ENCODE data around the gene UBAC2. TPM values are rescaled to one million over a fixed set of nuclear protein-coding genes. Genes with fewer than 3 reads are reported as not detected.

The UBAC2 gene
- total RNA-seq, 1 donor from 2014 or later, result 36.3 TPM

- peak; percentile 52 for DNase-seq
- intact Hi-C loops (cut with micrococcal nuclease), result no loop called here
Observed at GRCh38 chr13:99356262-99357091, 155.8 kb downstream of the UBAC2 start.

GRCh38 chr13:99357131-99357596, 156.5 kb downstream of the UBAC2 start:
- DNase-seq (no peak), ATAC-seq (no peak)
- intact Hi-C loops (cut with micrococcal nuclease), result no loop called here

More at GRCh38 chr13:99356262-99357091, 155.8 kb downstream of the UBAC2 start:
- ATAC-seq, result peak; percentile 70

GRCh38 chr13:99357941-99358340, 157.3 kb downstream of the UBAC2 start:
- ATAC-seq, result no peak
- no peak for DNase-seq
- intact Hi-C loops (cut with micrococcal nuclease), result no loop called here

- ATAC-seq (no peak), DNase-seq (no peak)
- intact Hi-C loops (cut with micrococcal nuclease), result no loop called here
Observed at GRCh38 chr13:99359528-99359927, 158.9 kb downstream of the UBAC2 start.

- ATAC-seq (no peak), DNase-seq (no peak)
- intact Hi-C loops (cut with micrococcal nuclease), result no loop called here
Observed at GRCh38 chr13:99360696-99361095, 160.0 kb downstream of the UBAC2 start.

- intact Hi-C loops (cut with micrococcal nuclease), result no loop called here
Observed at GRCh38 chr13:99361197-99361596, 160.5 kb downstream of the UBAC2 start.

GRCh38 chr13:99362362-99362761, 161.7 kb downstream of the UBAC2 start:
- intact Hi-C loops (cut with micrococcal nuclease), result no loop called here
- DNase-seq (no peak), ATAC-seq (no peak)

More at GRCh38 chr13:99361197-99361596, 160.5 kb downstream of the UBAC2 start:
- no peak for ATAC-seq
- DNase-seq, result no peak

GRCh38 chr13:99363391-99363790, 162.7 kb downstream of the UBAC2 start:
- DNase-seq (no peak), ATAC-seq (peak; percentile 34)
- intact Hi-C loops (cut with micrococcal nuclease), result no loop called here

GRCh38 chr13:99363949-99364348, 163.3 kb downstream of the UBAC2 start:
- ATAC-seq, result no peak
- intact Hi-C loops (cut with micrococcal nuclease), result no loop called here
- DNase-seq, result no peak

GRCh38 chr13:99366075-99366987, 165.7 kb downstream of the UBAC2 start:
- ATAC-seq (no peak), DNase-seq (no peak)
- intact Hi-C loops (cut with micrococcal nuclease), result no loop called here

- DNase-seq, result no peak
- ATAC-seq, result peak; percentile 95
- intact Hi-C loops (cut with micrococcal nuclease), result no loop called here
Observed at GRCh38 chr13:99367106-99367616, 166.5 kb downstream of the UBAC2 start.

- intact Hi-C loops (cut with micrococcal nuclease), result no loop called here
- ATAC-seq, result no peak
- DNase-seq, result no peak
Observed at GRCh38 chr13:99367663-99368448, 167.2 kb downstream of the UBAC2 start.

GRCh38 chr13:99370481-99371275, 170.0 kb downstream of the UBAC2 start:
- ATAC-seq, result no peak
- intact Hi-C loops (cut with micrococcal nuclease), result no loop called here
- no peak for DNase-seq

GRCh38 chr13:99371956-99372355, 171.3 kb downstream of the UBAC2 start:
- ATAC-seq (no peak), DNase-seq (no peak)
- intact Hi-C loops (cut with micrococcal nuclease), result no loop called here

GRCh38 chr13:99373436-99373835, 172.8 kb downstream of the UBAC2 start:
- intact Hi-C loops (cut with micrococcal nuclease), result no loop called here
- DNase-seq, result no peak
- no peak for ATAC-seq

- intact Hi-C loops (cut with micrococcal nuclease), result no loop called here
- DNase-seq (no peak), ATAC-seq (no peak)
Observed at GRCh38 chr13:99374169-99374991, 173.7 kb downstream of the UBAC2 start.

GRCh38 chr13:99374994-99375737, 174.5 kb downstream of the UBAC2 start:
- peak; percentile 31 for ATAC-seq
- DNase-seq, result no peak
- intact Hi-C loops (cut with micrococcal nuclease), result no loop called here

Data from left ventricle myocardium superior (tissue), 1 donor.